NCI-H510A treated with DMSO at 0.1 percent for 48 hours (cell line): ENCODE measurements around the gene SPR.

Experiments used
- DNase-seq: peaks from one replicate; lab custom pipeline; 2025; lab: John Stamatoyannopoulos, UW

Gene SPR

GRCh38 chr2:72887032-72887739, at the start of gene SPR:
Gene SPR (plus strand): TSS chr2:72887408. CDS start chr2:72887433, 25 bp downstream.
- peak; percentile 76 for DNase-seq

GRCh38 chr2:72840066-72840465, 47.1 kb upstream of the SPR start:
- no peak for DNase-seq

GRCh38 chr2:72841462-72842125, 45.6 kb upstream of the SPR start:
- DNase-seq, result no peak

GRCh38 chr2:72843301-72843700, 43.9 kb upstream of the SPR start:
- no peak for DNase-seq

- no peak for DNase-seq
Observed at GRCh38 chr2:72846171-72847095, 40.8 kb upstream of the SPR start.

- no peak for DNase-seq
Observed at GRCh38 chr2:72847534-72848315, 39.5 kb upstream of the SPR start.

GRCh38 chr2:72848436-72849137, 38.6 kb upstream of the SPR start:
- DNase-seq, result no peak

- DNase-seq, result no peak
Observed at GRCh38 chr2:72849138-72849462, 38.1 kb upstream of the SPR start.

GRCh38 chr2:72851333-72851732, 35.9 kb upstream of the SPR start:
- no peak for DNase-seq

GRCh38 chr2:72859831-72860262, 27.4 kb upstream of the SPR start:
- peak; percentile 78 for DNase-seq

- DNase-seq, result peak; percentile 91
Observed at GRCh38 chr2:72862239-72862988, 24.8 kb upstream of the SPR start.

- peak; percentile 39 for DNase-seq
Observed at GRCh38 chr2:72863046-72863445, 24.2 kb upstream of the SPR start.

- no peak for DNase-seq
Observed at GRCh38 chr2:72864500-72864899, 22.7 kb upstream of the SPR start.

GRCh38 chr2:72871060-72871459, 16.1 kb upstream of the SPR start:
- DNase-seq, result no peak

GRCh38 chr2:72871880-72872279, 15.3 kb upstream of the SPR start:
- DNase-seq, result no peak

GRCh38 chr2:72883356-72883962, 3.7 kb upstream of the SPR start:
- DNase-seq, result no peak

GRCh38 chr2:72886505-72887031, 640 bp upstream of the SPR start:
- DNase-seq, result peak; percentile 34

GRCh38 chr2:72887740-72888437, 681 bp downstream of the SPR start:
- peak; percentile 84 for DNase-seq
